Epidermal melanocyte (primary cell): ENCODE results near the gene SYTL3.
"Not testable (repeated sequence)": the region's sequence is repeated elsewhere in the genome, so short reads cannot be mapped to it uniquely, and the experiment has no call there.

ENCODE experiments used
- DNase-seq: peaks from one replicate; pipeline ENCODE4 v3.0.0; 2011; ENCODE audit warnings: low spot score; ENCODE audit not compliant: insufficient read length

The SYTL3 gene

DNA sequence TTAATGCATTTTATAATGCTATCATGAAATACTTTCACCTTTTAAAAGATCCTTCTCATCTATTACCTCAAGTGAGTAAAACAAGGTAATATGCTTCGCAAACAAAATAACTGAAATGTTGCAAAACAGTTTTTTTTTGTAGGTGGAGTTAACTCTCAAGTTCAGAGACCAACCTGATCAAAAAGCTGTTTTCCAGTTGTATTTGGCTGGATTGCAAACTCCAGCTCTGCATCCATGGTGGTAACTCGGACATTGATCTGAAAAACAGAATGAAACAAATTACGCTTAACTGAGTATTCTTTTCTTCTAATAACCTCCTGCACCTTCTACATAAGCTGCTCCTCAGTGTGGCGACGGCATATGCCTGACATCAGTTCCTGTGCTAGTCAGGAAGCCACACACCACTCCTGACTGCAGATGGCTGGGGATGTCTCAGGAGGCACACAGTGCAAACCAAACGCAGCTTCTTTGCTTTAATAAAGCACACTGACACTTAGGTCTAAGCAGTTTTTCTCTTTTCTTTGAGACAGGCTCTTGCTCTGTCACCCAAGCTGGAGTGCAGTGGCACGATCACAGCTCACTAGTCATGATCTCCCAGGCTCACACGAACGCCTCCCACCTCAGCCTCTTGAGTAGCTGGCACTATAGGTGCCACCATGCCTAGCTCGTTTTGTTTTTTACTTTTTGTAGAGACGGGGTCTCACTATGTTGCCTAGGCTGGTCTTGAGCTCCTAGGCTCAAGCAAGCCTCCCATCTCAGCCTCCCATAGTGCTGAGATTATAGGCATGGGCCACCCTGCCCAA, 139.5 kb downstream of the SYTL3 start:
- DNase-seq, result no peak

DNA sequence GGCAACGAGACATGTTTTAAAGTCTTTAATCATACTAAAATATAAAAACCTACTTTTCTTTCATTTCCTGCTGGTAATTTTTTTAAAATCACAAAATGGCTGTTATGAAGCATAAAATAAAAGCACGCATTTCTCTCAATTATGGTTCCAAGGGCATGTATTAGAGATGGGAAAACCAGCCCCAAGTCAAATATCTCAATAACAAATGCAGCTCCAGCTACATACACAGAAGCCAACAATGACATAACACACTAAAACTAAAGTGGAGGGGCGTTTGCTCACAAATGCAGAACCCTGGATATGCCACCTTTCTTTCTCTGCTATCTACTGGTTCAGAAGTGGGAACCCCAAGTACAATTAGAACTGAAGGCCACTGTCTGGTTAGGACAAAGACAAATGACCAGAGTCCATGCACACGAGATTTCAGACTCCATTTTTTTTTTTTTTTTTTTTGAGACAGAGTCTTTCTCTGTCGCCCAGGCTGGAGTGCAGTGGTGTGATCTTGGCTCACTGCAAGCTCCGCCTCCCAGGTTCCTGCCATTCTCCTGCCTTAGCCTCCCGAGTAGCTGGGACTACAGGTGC, 141.5 kb downstream of the SYTL3 start:
- no peak for DNase-seq

DNA sequence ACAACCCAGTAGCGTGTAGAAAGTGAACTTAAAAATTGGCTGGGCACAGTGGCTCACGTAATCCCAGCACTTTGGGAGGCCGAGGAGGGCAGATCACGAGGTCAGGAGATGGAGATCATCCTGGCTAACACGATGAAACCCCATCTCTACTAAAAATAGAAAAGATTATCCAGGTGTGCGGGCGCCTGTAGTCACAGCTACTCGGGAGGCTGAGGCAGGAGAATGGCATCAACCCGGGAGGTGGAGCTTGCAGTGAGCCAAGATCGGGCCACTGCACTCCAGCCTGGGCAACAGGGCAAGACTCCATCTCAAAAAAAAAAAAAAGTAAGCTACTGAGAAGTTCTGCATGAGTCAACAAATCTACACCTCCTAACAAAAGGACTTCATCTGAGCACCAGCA, 142.7 kb downstream of the SYTL3 start:
- not testable (repeated sequence) for DNase-seq

DNA sequence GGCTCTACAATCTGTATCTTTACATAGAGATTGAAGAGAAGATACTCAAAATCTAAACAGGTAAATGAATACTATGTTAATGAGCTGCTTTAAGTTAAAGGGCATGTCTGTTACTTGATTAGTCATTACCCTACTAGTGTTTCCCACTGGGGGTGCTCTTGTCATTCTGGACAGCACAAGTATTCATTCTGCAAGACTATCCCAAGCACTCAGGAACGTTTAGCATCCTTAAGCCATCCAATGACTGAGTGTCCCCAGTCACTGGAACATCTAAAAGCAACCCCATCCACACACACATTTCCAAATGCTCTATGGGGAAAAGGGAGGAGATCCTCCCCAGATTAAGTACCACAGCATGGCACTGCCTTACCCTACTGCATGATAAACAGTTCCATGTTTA, 143.6 kb downstream of the SYTL3 start:
- DNase-seq, result no peak

DNA sequence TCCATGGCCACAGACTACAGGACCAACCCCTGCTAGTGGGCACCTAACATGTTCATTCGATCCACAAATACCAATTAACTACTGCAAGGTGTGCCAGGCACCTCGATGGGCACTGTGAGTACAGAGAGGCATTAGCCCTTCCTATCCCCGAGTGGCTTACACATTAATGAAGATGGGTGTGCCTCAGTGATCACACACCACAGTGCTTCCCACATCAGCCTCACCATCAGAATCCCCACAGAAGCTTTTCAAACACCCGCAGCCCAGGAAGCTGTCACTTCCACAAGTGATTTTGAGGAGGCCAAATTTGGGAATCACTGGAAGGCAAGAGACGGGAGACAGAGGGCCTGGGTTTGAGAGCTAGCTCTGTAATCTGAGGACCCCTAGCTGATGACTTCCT, 145.7 kb downstream of the SYTL3 start:
- no peak for DNase-seq

DNA sequence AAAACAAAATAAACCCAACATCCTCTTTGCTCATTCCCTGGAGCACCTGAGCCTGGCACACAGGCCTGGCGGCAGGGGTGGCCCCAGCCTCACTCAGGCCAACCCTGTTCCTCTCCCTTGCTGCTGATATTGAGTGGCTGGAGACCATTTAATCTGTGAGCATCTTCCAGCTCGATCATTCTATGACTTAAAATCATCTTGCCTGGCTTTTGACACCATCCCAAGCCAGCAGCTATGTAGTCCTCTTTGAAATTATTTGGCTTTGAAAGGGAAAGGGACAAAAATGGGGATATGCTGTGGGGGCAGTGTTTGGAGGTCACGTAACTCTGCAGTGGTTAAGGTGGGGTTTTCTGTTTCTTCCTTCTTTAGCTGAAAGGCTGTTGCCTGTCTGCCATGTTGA, 146.5 kb downstream of the SYTL3 start:
- DNase-seq, result no peak

DNA sequence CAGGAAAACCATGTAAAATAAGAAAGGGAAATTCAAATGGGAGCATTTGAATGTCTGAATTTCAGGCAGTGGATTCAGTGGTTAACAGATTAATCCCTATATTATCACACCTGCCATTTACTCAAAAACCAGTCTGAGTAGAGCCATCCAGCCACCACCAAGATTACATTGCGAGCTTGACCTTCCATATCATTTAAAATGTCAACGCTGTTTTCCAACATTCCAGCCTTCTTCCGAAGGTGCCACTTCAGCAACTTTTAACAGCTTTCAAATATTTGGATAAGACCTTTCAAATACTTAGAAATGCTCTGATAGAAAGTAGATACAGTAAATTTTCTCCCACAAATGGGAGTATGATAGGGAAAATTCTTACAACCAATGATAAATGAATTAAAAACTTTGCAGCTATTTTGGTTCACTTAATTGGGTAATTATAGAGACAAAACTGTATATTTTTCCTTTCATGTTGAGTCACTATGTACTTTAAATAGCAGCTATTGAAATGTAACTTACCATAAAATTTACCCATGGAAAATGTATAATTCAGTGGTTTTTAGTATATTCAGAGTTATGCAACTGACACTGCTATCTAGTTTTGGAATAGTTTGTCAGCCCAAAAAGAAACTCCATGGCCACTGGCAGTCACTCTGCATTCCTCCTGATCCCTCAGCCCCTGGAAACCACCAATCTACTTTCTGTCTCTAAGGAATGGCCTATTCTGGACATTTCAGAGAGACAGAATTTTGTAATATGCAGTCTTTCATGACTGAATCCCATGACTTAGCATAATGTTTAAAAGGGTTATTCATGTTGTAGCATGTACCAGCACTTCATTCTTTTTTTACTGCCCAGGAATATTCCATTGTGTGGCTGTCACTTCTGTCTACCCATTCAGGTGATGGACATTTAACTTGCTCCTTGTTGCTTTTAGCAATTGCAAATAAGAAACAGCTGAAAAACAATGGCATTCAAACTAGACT, 147.8 kb downstream of the SYTL3 start:
- DNase-seq, result no peak

DNA sequence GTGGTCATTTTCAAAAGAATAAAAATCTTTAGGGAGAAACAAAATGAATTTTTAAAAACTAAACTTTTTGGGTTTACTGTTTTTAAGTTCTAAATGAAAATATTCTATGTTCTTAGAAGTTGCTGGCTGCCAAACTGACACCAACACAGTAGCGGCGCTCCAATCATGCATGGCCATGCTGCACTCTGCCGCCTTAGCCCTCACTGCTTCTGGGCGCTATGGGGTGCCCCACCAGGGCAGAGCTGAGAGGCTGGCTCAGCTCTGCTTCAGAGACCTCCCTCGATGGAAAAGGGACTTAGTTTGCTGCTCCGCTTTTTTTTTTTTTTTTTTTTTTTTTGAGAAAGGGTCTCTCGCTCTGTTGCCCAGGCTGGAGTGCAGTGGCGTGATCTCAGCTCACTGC, 148.5 kb downstream of the SYTL3 start:
- DNase-seq, result no peak

DNA sequence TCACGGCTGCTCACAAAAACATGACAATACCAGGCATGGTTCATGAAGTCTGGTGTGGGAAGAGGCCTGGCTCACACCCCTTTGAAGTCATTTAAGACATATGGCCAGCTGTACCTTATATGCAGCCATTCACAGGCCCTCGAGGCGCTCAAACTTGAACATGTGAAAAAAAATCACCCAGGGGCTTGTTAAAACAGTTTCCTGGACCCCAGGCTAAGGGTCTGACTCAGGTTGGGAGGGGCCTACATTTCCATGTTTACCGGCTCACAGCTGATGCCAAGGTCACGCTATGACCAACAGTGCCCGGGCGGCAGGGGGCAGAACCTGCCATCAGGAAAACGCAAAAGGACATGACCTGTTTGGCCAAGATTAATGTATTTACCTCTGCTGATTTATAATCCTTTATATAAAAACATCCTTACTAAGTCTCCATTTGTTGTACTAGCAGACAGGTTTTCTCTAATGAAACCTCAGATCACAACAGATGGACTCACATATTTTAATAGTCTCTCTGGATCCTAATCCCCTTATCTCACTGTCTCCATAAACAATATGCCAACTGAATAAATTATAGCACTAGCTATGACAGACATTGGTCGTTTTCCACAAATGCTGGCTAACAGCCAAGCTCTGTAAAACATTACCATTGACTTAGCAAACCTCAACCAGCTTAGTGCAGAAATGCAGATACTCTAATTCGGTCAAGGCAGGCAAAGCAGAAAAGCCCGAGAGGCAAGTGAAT, 149.4 kb downstream of the SYTL3 start:
- DNase-seq, result no peak

DNA sequence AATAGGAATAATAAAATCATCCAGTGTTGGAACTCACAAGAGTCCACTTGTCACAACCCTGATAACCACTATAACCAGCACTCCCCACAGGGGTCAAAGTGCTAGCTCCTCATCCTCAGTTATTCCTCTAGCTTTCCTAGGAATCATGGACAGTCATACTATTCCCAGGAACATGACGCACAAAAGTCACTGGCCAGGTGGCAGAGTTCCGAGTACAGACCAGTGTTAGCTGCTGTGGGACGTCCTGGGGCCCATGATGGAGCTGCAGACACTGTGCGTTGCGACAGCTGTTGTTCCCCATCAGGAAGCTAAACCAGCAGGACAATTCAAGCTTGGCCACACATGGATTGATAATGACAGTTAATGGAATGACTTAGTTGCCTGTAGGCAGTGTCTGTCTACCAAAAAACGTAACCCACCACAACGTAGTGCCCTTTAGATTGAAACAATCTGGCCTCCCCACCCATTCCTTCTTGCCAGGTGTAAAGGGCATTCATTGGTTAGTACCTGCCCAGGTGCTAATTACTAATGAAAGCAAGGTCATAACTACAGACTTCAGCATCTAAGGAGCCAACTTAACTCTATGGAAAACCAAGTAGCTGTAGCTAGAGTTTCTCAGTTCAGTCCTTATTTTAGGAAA, 151.9 kb downstream of the SYTL3 start:
- DNase-seq, result no peak

DNA sequence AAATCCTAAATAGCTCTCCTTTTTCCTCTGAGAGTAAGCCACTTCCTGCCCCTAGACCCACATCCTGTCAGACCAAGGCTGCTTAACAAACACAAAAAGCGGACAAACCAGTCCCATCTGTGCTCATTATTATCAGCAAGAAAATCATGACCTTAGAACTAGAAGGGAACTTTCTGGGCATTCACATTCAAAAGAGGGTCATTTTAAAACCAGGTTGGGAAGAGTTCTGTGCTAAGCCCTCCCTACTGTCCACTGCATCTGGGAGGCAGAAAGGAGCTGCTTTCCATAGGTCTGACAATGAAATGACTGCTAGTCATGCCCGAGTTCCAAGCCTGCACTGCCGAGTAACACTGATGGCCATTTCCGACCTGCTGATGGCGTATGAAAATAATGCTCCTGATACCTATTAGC, 153.9 kb downstream of the SYTL3 start:
- DNase-seq, result no peak

DNA sequence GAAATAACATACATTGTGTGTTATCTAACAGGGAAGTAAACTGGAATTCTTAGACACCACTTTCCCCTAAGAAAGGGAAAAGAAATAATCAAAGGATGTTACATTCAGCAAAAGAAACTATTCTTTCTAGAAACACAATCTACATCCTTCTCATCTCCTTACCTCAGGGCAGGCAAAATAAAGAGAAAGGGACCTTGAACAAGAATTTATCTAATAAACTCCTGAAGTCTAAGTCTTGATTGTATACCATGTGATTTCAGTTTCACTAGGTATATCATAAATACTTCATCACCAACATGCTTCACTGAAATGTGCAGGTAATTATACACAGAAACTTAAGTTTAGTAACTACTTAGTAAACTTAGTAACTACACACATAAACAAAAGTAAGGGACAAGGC, 154.4 kb downstream of the SYTL3 start:
- no peak for DNase-seq

DNA sequence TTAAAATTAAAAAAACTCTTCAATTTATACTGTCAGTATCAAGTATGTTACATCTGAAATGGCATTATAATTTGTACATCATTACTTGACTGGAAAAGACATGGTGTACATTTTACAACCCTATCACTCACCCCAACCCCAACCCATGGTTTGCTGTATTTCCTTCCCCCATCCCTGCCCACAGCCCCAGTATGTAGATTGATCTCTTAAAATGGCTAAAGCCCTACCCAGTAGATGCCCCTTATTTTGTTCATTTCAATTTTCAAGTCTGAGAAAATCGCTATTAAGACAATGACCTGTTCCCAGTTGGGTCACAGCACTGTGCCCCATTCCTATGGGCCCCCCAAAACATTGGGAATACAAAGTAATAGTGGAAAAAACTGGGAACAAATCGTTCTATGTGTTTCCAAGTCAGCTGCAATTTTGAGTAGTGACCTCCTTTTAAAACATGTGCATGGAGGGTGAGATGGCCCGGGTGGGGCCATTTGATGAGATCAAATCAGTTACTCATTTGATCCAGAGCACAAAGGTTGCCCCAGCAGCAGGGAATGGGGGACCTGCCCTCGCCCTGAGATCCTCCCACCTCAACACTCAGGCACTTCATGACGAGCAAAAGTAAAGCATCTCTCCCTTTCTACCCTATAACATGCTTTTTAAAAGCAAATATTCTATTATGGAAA, 156.0 kb downstream of the SYTL3 start:
- DNase-seq, result no peak

DNA sequence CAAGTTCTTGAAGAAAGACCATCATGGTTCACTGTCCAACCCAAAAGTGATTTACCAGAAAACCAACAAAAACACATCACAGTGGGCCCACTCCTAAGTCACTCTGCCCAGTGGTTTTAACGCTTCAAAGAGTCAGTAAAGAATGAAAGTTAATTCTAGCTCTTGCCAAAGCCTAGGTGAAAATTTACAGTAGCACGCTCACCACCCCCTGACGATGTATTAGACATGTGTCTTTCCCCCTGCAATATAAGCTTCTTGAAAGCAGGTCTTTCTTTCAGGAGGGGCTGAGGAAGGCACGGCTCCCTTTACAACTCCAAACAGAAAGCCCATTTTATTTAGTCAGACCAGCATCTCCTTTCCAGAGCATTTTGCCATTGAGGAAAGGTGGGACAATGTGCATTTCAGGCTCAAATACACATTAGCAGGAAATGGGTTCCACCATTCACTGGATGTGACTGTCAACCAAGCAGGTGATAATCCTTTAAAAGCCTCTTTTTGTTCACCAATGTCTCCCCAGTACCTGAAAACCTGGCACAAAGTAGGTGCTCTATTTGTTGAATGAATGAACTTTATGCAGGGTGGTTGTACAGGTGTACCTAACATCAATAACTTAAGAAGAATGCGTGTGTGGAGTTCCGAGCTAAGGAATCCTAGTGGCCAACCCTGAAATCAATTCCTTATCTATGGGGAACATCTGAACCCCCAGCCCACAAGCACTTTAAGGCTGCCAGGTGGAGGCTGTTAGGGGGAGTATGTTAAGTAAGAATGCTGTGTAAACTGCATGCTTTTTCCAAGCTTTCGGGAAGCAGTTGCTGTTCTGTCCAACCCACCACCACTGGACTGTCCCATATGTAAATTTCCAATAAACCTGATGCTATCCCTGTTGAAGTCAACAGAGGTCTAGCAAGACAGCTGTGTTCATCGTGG, 157.9 kb downstream of the SYTL3 start:
- no peak for DNase-seq

DNA sequence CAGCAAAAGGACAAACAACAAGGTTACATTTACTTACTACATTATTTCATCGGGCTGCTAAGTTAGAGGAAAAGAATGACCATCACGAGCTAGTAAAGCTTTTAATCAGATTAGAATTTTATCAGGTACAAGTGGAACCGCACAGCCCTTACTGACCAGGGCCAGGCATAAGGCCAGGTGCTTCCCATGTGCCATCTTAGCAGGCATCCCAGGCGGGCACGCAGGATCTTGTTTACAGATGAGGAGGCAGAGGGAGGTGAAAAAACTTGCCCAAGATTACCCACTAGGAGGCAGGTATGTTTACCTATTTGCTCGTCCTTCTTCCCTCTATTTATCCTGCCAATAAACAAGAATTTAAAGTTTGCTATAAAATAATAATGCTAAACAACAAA, 158.6 kb downstream of the SYTL3 start:
- no peak for DNase-seq

DNA sequence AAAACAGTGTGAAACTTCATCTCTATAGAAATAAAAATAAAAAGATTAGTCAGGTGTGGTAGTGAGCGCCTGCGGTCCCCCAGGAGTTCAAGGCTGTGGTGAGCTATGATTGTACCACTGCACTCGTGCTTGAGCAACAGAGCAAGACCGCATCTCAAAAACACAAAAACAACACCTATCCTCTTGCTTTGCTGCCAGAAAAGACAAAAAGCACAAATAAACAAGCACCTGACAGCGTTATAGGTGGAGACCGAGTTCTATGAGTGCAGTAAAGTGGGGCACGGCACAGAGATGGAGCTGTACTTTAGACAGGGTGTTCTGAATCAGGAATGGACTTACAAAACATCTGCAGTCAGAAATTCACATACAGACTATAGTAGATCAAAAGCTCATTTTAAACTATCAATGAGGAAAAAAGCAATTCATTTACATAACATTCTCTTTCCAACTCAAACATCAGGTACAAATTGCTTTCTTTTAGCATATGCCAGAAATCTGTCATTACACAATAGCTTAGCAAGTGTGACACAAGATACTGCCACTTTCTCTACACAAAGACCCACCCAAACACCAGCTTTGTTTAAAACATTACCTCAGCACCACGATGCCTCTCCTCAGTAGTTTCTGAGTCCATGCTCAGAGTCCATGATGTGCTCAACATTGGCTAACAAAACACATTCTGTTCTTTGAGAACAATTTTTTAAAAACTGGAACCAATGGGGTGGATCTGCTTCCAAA, 159.3 kb downstream of the SYTL3 start:
- no peak for DNase-seq

DNA sequence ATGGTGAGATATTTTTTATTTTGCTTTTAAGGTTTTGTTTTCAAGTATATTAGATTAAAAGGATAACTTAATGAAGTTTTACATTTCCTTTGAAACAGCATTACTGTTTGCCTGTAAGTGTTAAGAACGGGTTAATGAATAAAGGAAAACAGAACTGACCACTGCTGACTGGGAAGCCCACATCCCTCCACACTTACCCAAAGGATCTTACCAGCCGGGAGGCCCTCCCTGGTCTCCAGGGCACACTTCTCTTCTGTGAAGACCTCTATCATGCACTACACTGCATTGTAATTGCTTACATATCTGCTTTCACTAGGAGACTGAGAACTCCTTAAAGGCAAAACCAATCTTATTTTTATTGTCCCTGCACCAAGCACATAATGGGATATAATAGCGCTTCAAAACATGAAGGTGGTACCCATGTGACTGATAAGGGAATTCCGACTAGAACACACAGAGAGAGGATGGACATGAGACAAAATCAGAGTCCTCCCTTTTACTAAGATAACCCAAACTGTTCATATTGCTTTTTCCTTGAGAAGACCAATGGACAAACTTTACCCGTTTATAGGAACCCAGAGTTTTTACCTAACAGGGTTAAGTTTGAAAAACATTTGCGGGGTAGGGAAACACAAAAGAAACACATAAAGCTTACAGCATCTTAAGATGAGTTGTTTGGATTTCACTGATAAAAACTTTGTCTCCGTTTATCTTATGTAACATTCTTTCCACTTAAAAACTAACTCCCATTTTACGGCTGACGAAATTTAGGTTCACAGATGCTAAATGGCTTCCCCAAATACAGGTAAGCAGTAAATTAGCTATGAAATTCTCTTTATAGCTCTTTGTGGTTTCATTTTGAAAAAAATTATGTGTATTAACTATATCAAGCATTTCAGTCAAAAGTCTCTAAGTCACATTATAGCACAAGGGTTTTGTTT, 160.6 kb downstream of the SYTL3 start:
- no peak for DNase-seq
